Globus pallidus (tissue), 1 donor: ENCODE data around the gene VWA8.
"Not testable (repeated sequence)": the region's sequence is repeated elsewhere in the genome, so short reads cannot be mapped to it uniquely, and the experiment has no call there.

ENCODE experiments used
- DNase-seq: peaks from one replicate; pipeline ENCODE4 v3.0.0-alpha.2; 2015; ENCODE audit warnings: low spot score

Gene VWA8

DNA sequence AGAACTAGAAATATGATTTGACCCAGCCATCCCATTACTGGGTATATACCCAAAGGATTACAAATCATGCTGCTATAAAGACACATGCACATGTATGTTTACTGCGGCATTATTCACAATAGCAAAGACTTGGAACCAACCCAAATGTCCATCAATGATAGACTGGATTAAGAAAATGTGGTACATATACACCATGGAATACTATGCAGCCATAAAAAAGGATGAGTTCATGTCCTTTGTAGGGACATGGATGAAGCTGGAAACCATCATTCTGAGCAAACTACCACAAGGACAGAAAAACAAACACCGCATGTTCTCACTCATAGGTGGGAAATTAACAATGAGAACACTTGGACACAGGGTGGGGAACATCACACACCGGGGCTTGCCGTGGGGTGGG is 38.0 kb downstream of the VWA8 start:
- not testable (repeated sequence) for DNase-seq

GRCh38 chr13:41919741-41920487 is 41.0 kb downstream of the VWA8 start:
- no peak for DNase-seq

DNA sequence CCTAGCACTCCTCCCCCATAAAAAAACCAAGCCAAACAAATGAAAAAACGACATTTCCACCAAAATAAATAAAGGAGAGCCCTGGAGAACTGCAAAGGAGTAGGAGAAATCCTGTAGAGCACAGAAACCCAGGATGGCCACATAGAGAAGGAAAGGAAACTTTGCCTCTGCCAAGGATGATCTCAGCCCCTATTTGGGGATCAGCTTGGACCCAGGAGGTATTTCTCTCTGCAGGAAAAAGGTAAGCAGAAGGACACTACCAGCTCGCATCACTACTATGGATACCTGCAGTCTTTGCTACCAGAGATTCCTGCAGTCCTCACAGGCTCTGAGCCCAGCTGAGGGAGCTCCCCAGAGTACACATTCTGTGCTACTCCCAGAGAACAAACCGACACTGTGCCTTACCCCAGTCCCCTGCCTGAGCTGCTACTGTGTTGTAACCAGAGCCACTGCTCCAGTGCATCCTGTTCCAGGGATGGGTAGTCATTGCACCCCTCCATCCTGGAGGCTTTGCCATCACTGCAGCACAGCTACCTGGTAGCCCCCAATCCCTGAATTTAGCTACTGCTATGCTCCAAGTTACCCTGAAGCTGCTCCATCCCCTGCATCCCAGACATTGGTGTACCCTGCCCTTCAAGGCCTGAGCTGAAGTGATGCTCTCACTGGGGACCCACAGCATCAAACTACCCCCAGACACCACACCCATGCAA is 41.7 kb downstream of the VWA8 start:
- DNase-seq, result no peak

- no peak for DNase-seq
These were observed 43.3 kb downstream of the VWA8 start for GRCh38 chr13:41917641-41918040.

DNA sequence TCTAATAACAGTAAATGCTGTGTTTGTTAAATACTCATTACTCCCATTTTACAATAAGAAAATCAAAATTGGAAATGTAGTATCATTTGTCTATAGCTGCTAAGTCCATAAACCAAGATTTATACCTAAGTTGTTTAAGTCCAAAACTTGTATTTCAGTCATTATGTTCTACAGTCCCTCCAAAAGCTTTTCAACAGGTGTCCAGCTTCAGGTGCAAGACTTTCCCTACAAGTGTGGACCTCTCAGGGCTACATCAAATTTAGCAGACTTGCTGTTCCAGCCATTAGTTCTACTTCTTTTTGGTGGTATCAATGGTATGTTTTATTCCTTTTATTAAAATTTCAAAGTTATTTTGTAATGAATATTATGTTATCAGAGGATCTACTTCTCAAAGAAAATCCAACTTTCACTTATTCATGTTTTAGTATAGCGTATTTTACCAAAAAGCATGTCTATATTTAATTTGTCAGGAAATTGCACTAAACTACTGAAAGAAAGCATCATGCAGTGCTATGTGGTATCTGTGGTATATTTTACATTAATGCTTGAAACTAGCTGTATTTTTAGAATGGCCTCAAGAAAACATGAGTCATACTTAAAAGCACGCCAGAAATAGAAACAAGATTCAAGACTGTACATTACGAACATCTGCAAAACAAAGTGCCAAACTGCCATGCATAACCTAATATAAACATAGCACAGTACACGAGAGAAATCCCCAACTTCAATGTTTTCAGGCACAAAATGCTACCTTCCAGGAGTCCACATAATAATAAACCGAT is 44.5 kb downstream of the VWA8 start:
- no peak for DNase-seq

DNA sequence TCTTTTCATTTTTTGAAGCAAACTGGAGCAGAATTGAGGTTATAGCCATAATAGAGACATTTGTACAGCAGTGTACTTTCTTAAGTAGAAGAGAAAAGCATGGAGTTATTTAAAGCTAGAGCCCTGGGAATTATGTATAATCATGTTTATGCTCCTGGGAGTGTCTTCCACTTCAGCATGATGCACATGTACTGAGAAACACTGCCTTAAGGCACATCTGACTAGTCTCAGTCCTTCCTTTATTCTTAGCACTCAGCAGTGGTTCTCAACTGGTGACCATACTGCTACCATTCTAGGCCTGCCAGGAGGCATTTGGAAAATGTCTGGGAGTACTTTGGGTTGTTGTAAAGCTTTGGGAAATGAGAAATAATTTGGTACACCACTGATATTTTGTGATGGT is 45.8 kb downstream of the VWA8 start:
- no peak for DNase-seq

- no peak for DNase-seq
These were observed 46.4 kb downstream of the VWA8 start for GRCh38 chr13:41914552-41914951.

GRCh38 chr13:41909506-41909905 is 51.4 kb downstream of the VWA8 start:
- DNase-seq, result no peak

- DNase-seq, result no peak
These were observed 55.2 kb downstream of the VWA8 start for GRCh38 chr13:41905600-41906254.

DNA sequence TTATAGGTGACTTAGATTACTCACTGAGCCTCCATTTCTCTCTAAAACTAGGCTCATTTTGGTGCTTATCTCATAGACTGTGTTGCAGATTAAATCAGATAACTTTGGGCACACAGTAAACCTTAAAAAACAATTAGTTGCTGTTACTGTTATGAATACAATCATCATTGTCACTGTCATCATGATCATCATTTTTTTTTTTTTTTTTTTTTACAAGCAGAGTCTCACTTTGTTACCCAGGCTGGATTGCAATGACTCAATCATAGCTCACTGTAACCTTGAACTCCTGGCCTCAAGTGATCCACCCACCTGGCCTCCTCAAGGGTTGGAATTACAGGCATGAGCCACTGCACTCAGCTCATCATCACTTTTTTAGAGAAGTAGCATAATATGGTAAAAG is 60.0 kb downstream of the VWA8 start:
- no peak for DNase-seq

GRCh38 chr13:41898411-41898810 is 62.5 kb downstream of the VWA8 start:
- DNase-seq, result not testable (repeated sequence)

GRCh38 chr13:41897126-41897525 is 63.8 kb downstream of the VWA8 start:
- no peak for DNase-seq

GRCh38 chr13:41895478-41895877 is 65.4 kb downstream of the VWA8 start:
- no peak for DNase-seq

- no peak for DNase-seq
These were observed 69.8 kb downstream of the VWA8 start for GRCh38 chr13:41891119-41891518.

- no peak for DNase-seq
These were observed 77.8 kb downstream of the VWA8 start for GRCh38 chr13:41883147-41883546.

DNA sequence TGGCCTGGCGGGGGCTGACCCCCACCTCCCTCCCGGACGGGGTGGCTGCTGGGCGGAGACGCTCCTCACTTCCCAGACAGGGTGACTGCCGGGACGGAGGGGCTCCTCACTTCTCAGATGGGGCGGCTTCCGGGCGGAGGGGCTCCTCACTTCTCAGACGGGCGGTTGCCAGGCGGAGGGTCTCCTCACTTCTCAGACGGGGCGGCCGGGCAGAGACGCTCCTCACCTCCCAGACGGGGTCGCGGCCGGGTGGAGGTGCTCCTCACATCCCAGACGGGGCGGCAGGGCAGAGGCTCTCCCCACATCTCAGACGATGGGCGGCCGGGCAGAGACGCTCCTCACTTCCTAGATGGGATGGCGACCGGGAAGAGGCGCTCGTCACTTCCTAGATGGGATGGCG is 79.0 kb downstream of the VWA8 start:
- not testable (repeated sequence) for DNase-seq

DNA sequence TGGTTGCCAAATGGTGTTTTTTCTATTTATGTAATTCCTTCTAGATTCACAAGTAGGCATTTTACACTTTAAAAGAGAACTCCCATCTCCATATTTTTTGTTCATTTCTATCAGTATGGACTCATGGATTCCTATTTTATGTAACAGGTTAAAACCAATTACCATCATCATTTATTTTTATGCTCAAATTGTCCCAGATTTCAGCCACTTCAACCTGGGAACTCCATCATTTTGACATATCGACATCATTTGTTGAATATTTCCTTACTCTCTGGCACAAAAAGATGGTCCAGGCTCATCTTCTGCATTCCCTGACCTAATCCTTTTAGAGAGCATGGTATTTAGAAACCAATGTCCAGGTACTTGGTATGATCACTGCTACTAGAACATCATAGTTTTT is 79.9 kb downstream of the VWA8 start:
- DNase-seq, result no peak

DNA sequence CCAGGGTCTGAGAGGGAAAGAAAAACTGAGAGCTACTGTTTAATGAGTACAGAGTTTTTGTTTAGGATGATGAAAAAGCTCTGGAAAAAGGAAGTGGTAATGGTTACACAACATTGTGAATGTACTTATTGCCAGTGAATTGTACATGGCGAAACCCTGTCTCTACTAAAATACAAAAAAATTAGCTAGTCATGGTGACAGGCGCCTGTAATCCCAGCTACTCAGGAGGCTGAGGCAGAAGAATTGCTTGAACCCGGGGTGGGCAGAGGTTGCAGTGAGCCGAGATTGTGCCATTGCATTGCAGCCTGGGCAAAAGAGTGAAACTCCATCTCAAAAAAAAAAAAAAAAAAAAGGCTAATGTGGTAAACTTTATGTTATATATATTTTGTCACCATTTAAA is 96.3 kb downstream of the VWA8 start:
- no peak for DNase-seq

GRCh38 chr13:41862659-41863058 is 98.2 kb downstream of the VWA8 start:
- not testable (repeated sequence) for DNase-seq

GRCh38 chr13:41859565-41859964 is 101.3 kb downstream of the VWA8 start:
- no peak for DNase-seq

- no peak for DNase-seq
These were observed 102.1 kb downstream of the VWA8 start for GRCh38 chr13:41858780-41859179.

DNA sequence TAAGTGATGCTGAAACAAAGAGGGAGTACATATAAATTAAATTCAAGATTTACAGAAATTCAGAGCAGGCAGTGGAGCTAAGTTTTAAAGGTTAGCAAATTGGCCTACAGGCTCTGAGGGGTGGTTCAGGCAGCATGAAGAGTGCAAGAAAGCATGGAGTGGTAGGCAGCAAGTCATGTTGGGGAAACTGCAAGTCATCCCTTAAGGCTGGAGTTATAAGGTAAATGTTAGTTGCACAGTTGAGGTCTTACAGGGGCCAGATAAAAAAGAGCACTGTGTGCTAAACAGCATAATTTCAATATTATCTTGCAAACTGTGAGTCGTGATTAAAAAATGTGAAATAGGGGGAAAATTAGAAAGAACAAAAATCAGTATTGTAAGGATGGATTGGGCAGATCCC is 106.2 kb downstream of the VWA8 start:
- no peak for DNase-seq
